SU-DHL-6 (cell line): ENCODE measurements around the gene KRT35.

ENCODE experiments used
- EZH2phosphoT487 ChIP-seq: fragments of 200-600 bp; sonication (generic), shearing (Covaris generic); conservative IDR thresholded peaks from 2 replicates; pipeline ENCODE4 v1.6.1; 2018; ENCODE audit warnings: mild to moderate bottlenecking, antibody characterized with exemption, low read length, moderate library complexity, mixed read lengths
- TF ChIP-seq, protein P1 (sequence below): fragments of 200-600 bp; sonication (generic); IDR thresholded peaks from one replicate; pipeline ENCODE4 v1.5.1; 2017; ENCODE audit warnings: antibody characterized with exemption, mild to moderate bottlenecking, low read length, moderate library complexity; ENCODE audit not compliant: insufficient read depth, poor library complexity, severe bottlenecking

- no peak for TF ChIP-seq EZH2phosphoT487
- TF ChIP-seq, protein P1, sequence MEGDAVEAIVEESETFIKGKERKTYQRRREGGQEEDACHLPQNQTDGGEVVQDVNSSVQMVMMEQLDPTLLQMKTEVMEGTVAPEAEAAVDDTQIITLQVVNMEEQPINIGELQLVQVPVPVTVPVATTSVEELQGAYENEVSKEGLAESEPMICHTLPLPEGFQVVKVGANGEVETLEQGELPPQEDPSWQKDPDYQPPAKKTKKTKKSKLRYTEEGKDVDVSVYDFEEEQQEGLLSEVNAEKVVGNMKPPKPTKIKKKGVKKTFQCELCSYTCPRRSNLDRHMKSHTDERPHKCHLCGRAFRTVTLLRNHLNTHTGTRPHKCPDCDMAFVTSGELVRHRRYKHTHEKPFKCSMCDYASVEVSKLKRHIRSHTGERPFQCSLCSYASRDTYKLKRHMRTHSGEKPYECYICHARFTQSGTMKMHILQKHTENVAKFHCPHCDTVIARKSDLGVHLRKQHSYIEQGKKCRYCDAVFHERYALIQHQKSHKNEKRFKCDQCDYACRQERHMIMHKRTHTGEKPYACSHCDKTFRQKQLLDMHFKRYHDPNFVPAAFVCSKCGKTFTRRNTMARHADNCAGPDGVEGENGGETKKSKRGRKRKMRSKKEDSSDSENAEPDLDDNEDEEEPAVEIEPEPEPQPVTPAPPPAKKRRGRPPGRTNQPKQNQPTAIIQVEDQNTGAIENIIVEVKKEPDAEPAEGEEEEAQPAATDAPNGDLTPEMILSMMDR: no peak
Measured at GRCh38 chr17:41528959-41529353, 48.0 kb upstream of the KRT35 start.
